Small intestine (tissue), 7 donors: ENCODE measurements around the gene BAD. TPM values are rescaled to one million over a fixed set of nuclear protein-coding genes. Genes with fewer than 3 reads are reported as not detected.
"Not testable (repeated sequence)": the region's sequence is repeated elsewhere in the genome, so short reads cannot be mapped to it uniquely, and the experiment has no call there.

Experiments used
- DNase-seq, 2 donors: peaks; one replicate each; pipeline versions ENCODE4 v3.0.0 to v3.0.0-alpha.2; 2013
- FAIRE-seq: peaks from 2 replicates; lab custom pipeline; 2012; peaks lifted over from hg19 to GRCh38; lab: Jason Lieb, UNC
- H3K27ac ChIP-seq, 3 donors: one replicate each; pipeline ENCODE4 v1.5.1; 2013; ENCODE audit warnings: low read length in 2 of 3, mild to moderate bottlenecking in 2 of 3, control low read depth in 1 of 3, inconsistent platforms in 1 of 3, low read depth in 1 of 3, moderate library complexity in 1 of 3
- H3K27me3 ChIP-seq, 3 donors: one replicate each; pipeline ENCODE4 v1.6.1; 2013; ENCODE audit warnings: low read length in 3 of 3, inconsistent platforms in 1 of 3; ENCODE audit not compliant: control insufficient read depth in 3 of 3, insufficient read depth in 3 of 3
- H3K36me3 ChIP-seq, 3 donors: one replicate each; pipeline ENCODE4 v1.6.1; 2013; ENCODE audit warnings: low read length in 3 of 3, inconsistent platforms in 1 of 3, low read depth in 1 of 3, mild to moderate bottlenecking in 1 of 3, moderate library complexity in 1 of 3; ENCODE audit not compliant: control insufficient read depth in 3 of 3, insufficient read depth in 2 of 3
- H3K4me1 ChIP-seq, 3 donors: one replicate each; pipeline ENCODE4 v1.6.1; 2013; ENCODE audit warnings: low read length in 2 of 3, inconsistent platforms in 1 of 3, low read depth in 1 of 3, mild to moderate bottlenecking in 1 of 3, moderate library complexity in 1 of 3; ENCODE audit not compliant: control insufficient read depth in 3 of 3, insufficient read depth in 2 of 3
- H3K4me3 ChIP-seq, 3 donors: one replicate each; pipeline ENCODE4 v1.5.1; 2013; ENCODE audit warnings: low read length in 3 of 3, control low read depth in 1 of 3, inconsistent platforms in 1 of 3, low read depth in 1 of 3, mild to moderate bottlenecking in 1 of 3, moderate library complexity in 1 of 3
- H3K9me3 ChIP-seq, 2 donors: one replicate each; pipeline ENCODE4 v1.6.1; 2013; ENCODE audit warnings: low read depth in 1 of 2, low read length in 1 of 2; ENCODE audit not compliant: control insufficient read depth in 2 of 2, insufficient read depth in 1 of 2
- WGBS, 3 donors: extraction: QIAGEN DNeasy Blood & Tissue Kit; methylation state at CpG; one replicate each; pipeline ENCODE4 v1.1.7; 2013; 5-methylcytosine and 5-hydroxymethylcytosine counted together
- polyA plus RNA-seq, 4 donors: library from polyadenylated mRNA; stranded (reverse) in 3 of 4; unstranded in 1 of 4; fragments of 200-250 nt in 3 of 4; fragments of 120-200 nt in 1 of 4; gene quantifications; one replicate each; pipeline versions ENCODE4 v1.2.1 to v1.2.3, GENCODE V29; 2013
- donor health status: healthy with polysubstance abuse.
- donor health status: control.
- donor health status: control.
- donor health status: Bipolar disorder and iron deficiency.
- donor health status: healthy.

The BAD gene
- polyA plus RNA-seq, 4 donors: 41.2 to 98.6 (median 74.1) TPM

- peak overlapping the region; percentile 90 to 97 (median 94) for H3K27ac ChIP-seq
- H3K4me3 ChIP-seq: peak overlapping the region; percentile 68 to 97 (median 71)
- FAIRE-seq, H3K27me3 ChIP-seq, H3K9me3 ChIP-seq, DNase-seq: not testable (repeated sequence)
- WGBS, 3 donors: 0 to 2% (median 0%) methylated on average over 1 to 43 of the region's 43 CpGs
- H3K4me1 ChIP-seq: peaks cover 0 to 57% (median 3%) of the 10 kb centered on the region in 3 donors
- H3K36me3 ChIP-seq: peaks cover 0 to 40% (median 5%) of the 10 kb centered on the region in 3 donors
Observed at GRCh38 chr11:64246621-64246870, 37.9 kb downstream of the BAD start.

- H3K4me3 ChIP-seq: peak overlapping the region; percentile 68 to 97 (median 71)
- peak overlapping the region; percentile 90 to 97 (median 94) for H3K27ac ChIP-seq
- peaks cover 0 to 40% (median 5%) of the 10 kb centered on the region in 3 donors for H3K36me3 ChIP-seq
- no peaks in the 10 kb centered on the region for H3K27me3 ChIP-seq
- H3K9me3 ChIP-seq: no peaks in the 10 kb centered on the region
- peaks cover 0 to 56% (median 3%) of the 10 kb centered on the region in 3 donors for H3K4me1 ChIP-seq
- WGBS, 3 donors: 0 to 1% (median 1%) methylated on average over 26 to 46 of the region's 46 CpGs
- FAIRE-seq: no peak
- peak; percentile 80 to 82 for DNase-seq
Observed at GRCh38 chr11:64245797-64246620, 38.5 kb downstream of the BAD start.

GRCh38 chr11:64245401-64245796, 39.1 kb downstream of the BAD start:
- FAIRE-seq: no peak
- H3K36me3 ChIP-seq: peaks cover 0 to 40% (median 5%) of the 10 kb centered on the region in 3 donors
- peaks cover 0 to 52% (median 0%) of the 10 kb centered on the region in 3 donors for H3K4me1 ChIP-seq
- H3K4me3 ChIP-seq: peak overlapping the region; percentile 68 to 97 (median 71)
- no peaks in the 10 kb centered on the region for H3K27me3 ChIP-seq
- WGBS, 3 donors: 0 to 4% (median 2%) methylated on average over 6 of the region's 6 CpGs
- no peak for DNase-seq
- H3K9me3 ChIP-seq: no peaks in the 10 kb centered on the region
- H3K27ac ChIP-seq: peak overlapping the region; percentile 90 to 97 (median 94)

GRCh38 chr11:64244966-64245365, 39.5 kb downstream of the BAD start:
- Histone ChIP-seq H3K27me3 (no peaks in the 10 kb centered on the region), H3K27ac (peak overlapping the region; percentile 90 to 97 (median 94)), H3K4me3 (peak overlapping the region in 2 of 3 donors; percentile 71 to 97), H3K4me1 (peaks cover 0 to 52% (median 0%) of the 10 kb centered on the region in 3 donors), H3K36me3 (peaks cover 0 to 38% (median 5%) of the 10 kb centered on the region in 3 donors), H3K9me3 (no peaks in the 10 kb centered on the region)
- 10 to 29% (median 28%) methylated on average over 6 of the region's 6 CpGs for WGBS, 3 donors
- DNase-seq (no peak), FAIRE-seq (no peak)

GRCh38 chr11:64244107-64244506, 40.4 kb downstream of the BAD start:
- Histone ChIP-seq H3K36me3 (peaks cover 0 to 44% (median 5%) of the 10 kb centered on the region in 3 donors), H3K4me1 (peaks cover 0 to 51% (median 0%) of the 10 kb centered on the region in 3 donors), H3K9me3 (no peaks in the 10 kb centered on the region), H3K27me3 (no peaks in the 10 kb centered on the region), H3K27ac (peak overlapping the region in 2 of 3 donors; percentile 15 to 20), H3K4me3 (no peak overlapping the region)
- DNase-seq: no peak
- no peak for FAIRE-seq
- 51 to 64% (median 61%) methylated on average over 5 of the region's 5 CpGs for WGBS, 3 donors

- Histone ChIP-seq H3K27me3 (no peaks in the 10 kb centered on the region), H3K36me3 (peaks cover 0 to 51% (median 5%) of the 10 kb centered on the region in 3 donors), H3K4me1 (peaks cover 0 to 45% (median 0%) of the 10 kb centered on the region in 3 donors), H3K27ac (peak overlapping the region in 2 of 3 donors; percentile 6 to 33), H3K9me3 (no peaks in the 10 kb centered on the region), H3K4me3 (no peak overlapping the region)
- no peak for DNase-seq
- 73 to 80% (median 80%) methylated on average over 6 to 8 of the region's 8 CpGs for WGBS, 3 donors
- FAIRE-seq: no peak
Observed at GRCh38 chr11:64243236-64243854, 41.1 kb downstream of the BAD start.

- Histone ChIP-seq H3K27me3 (no peaks in the 10 kb centered on the region), H3K36me3 (peaks cover 0 to 67% (median 5%) of the 10 kb centered on the region in 3 donors), H3K27ac (peak overlapping the region; percentile 91 to 99 (median 99)), H3K9me3 (no peaks in the 10 kb centered on the region), H3K4me3 (peak overlapping the region; percentile 68 to 97 (median 74)), H3K4me1 (peaks cover 0 to 49% (median 0%) of the 10 kb centered on the region in 3 donors)
- FAIRE-seq: no peak
- 0 to 1% (median 0%) methylated on average over 45 to 63 of the region's 63 CpGs for WGBS, 3 donors
- peak; percentile 68 to 82 for DNase-seq
Observed at GRCh38 chr11:64241491-64242374, 42.7 kb downstream of the BAD start.

GRCh38 chr11:64241241-64241490, 43.3 kb downstream of the BAD start:
- H3K36me3 ChIP-seq: peaks cover 0 to 68% (median 5%) of the 10 kb centered on the region in 3 donors
- H3K27me3 ChIP-seq: no peaks in the 10 kb centered on the region
- peak; percentile 99 to 100 for DNase-seq
- H3K4me3 ChIP-seq: peak overlapping the region; percentile 38 to 74 (median 60)
- no peaks in the 10 kb centered on the region for H3K9me3 ChIP-seq
- no peak for FAIRE-seq
- H3K4me1 ChIP-seq: peaks cover 0 to 50% (median 0%) of the 10 kb centered on the region in 3 donors
- 1 to 2% (median 1%) methylated on average over 18 to 24 of the region's 24 CpGs for WGBS, 3 donors
- H3K27ac ChIP-seq: peak overlapping the region; percentile 82 to 99 (median 99)
